HG02852 (cell line): Measurements from ENCODE around the gene PDCL2.
A peak's percentile ranks its signal among the peaks of the same experiment; 100 is the strongest.
"Not testable (repeated sequence)": the region's sequence is repeated elsewhere in the genome, so short reads cannot be mapped to it uniquely, and the experiment has no call there.

Experiments
- ATAC-seq: cut with Tn5 transposase; IDR thresholded peaks from one replicate; pipeline ENCODE4 v1.9.1; 2021; ENCODE audit warnings: mild to moderate bottlenecking, moderate library complexity; ENCODE audit not compliant: unreplicated experiment

Gene PDCL2, protein sequence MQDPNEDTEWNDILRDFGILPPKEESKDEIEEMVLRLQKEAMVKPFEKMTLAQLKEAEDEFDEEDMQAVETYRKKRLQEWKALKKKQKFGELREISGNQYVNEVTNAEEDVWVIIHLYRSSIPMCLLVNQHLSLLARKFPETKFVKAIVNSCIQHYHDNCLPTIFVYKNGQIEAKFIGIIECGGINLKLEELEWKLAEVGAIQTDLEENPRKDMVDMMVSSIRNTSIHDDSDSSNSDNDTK

DNA sequence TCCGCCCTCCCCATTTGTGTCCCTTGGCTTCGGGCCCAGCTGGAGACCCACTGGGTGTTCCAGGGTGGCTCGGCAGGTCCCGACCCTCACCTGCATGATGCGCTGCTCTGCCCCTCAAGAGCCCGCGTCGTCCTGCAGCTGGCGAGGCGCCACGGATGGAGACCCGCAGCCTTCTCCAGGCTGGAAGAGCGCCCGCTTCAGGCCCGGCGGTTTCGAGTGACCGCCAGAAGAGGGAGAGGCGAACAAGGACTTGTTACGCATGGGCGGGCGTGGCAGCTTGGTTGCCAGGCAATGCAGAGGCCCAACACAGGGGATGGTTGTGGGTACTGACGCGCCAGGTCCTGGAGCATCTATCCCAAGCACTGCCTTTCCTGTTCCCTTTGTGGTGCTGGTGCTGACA lies at the start of gene PDCL2:
Gene PDCL2, minus strand, starts transcription at position 232 of the 400 bp plus-strand sequence. Its CDS starts 136 bp downstream, at position 96.
- ATAC-seq = no peak

GRCh38 chr4:55637272-55637820 lies 45.3 kb upstream of the PDCL2 start:
- ATAC-seq = no peak

DNA sequence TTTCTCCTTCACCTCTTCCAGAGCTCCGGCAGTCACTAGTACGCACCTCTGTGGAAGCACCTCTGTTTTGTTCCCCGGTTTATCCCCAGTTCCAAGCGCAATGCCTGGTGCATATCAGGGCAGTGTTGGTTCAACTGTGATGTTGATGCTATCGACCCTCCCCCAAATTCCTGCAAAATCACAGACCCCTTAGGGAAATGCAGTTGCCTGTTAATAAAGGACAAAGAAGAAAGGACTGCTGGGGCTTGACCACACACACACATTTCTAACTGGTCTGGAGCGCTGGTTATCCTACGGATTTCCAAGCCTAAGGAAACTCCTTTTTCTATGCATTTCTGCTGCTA lies 44.6 kb upstream of the PDCL2 start:
- no peak for ATAC-seq

GRCh38 chr4:55635741-55636655 lies 44.0 kb upstream of the PDCL2 start, which contains the start of gene NMU:
NMU (minus strand) TSS chr4:55636298; CDS start chr4:55636192, 106 bp downstream.
- peak; percentile 75 for ATAC-seq

DNA sequence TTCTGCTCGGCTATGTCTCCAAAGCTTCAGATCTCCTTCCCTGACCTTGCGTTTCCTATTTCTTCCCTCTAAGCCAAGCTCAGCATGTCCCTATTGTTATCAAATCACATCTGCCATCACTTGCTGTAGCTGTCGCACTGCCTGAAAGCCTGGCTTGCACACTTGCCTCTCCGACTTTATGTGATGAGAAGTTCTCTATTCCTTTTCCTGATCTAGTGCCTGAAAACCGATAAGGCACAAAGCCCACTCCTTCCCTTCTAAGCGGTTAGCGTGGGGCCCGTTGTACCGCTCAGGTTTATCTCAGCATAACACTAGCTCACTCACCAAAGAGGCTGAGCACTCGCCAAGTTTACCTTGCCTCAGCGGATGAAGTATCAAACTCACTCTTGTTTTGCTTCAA lies 43.2 kb upstream of the PDCL2 start:
- ATAC-seq = no peak

GRCh38 chr4:55634417-55635128 lies 42.5 kb upstream of the PDCL2 start:
- ATAC-seq = no peak

- no peak for ATAC-seq
Measured at GRCh38 chr4:55633903-55634302, 41.9 kb upstream of the PDCL2 start.

GRCh38 chr4:55625835-55626234 lies 33.8 kb upstream of the PDCL2 start:
- no peak for ATAC-seq

DNA sequence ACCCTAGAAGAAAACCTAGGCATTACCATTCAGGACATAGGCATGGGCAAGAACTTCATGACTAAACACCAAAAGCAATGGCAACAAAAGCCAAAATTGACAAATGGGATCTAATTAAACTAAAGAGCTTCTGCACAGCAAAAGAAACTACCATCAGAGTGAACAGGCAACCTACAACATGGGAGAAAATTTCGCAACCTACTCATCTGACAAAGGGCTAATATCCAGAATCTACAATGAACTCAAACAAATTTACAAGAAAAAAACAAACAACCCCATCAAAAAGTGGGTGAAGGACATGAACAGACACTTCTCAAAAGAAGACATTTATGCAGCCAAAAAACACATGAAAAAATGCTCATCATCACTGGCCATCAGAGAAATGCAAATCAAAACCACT lies 32.0 kb upstream of the PDCL2 start:
- ATAC-seq = not testable (repeated sequence)

GRCh38 chr4:55618546-55619143 lies 26.6 kb upstream of the PDCL2 start:
- ATAC-seq = no peak

DNA sequence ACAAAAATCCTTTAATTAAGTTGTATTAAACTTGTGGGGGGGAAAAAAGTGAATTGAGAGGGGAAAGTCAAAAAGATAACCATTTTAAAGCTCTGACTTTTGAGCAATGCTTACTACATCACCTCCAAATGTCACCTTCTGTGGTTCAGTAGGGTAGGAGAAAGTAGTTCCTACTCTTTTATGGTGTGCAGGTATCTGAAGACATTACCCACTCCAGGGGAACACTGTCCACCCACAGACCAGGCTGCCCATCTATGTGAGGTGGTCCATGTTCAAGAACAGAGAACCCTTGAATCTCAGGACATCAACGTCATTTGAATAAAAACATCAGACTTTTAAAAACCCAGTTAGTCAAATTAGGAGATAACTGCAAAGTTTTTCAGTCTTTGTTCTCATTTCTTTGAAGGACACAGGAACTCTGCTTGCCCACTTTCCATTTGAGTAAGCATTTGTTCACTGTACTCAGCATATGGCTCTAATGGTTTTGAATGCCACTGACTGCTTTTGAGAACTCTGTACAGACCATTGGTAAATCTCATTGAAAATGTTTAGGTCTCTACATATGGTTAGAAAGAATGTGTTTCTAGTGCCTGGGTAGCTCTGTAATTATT lies 25.6 kb upstream of the PDCL2 start:
- ATAC-seq = peak; percentile 100

DNA sequence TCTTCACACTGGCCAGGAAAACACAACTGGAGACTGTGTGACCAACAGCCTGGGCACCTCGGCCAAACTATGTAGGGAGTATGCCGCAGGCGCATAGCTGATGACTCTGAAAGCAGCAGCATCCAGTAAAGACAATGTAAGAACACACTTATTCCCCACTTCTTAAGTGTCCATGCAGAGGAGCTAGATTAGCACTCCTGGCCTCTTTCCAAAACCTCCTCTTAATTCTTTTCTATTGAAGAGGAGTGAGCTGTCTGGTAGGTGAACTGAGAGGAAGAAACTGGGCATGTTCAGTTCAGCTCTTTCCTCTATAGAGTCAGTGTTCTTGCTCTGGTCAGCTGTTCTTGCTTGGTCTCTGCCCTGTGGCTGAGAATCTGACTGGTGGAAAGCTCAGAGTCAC lies 23.0 kb upstream of the PDCL2 start:
- no peak for ATAC-seq

DNA sequence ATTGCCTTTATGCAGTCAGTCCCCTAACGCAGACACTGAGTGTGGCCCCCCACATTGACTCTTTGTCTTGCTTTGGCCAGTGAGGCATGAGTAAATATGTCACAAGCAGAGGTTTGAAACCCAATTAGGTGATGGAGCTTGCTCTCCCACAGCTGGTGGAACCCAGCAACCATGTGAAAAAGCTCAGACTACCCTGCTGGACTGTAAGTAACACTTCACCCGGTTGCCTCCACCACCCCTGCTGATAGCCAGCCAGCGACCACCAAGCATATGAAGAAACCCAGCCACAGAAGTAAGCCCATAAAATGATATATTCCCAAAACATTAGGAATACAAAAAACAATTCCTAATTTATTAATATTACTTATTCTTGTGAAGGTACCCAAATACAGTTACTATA lies 21.6 kb upstream of the PDCL2 start:
- no peak for ATAC-seq

- no peak for ATAC-seq
Measured at GRCh38 chr4:55612341-55612740, 20.3 kb upstream of the PDCL2 start.

DNA sequence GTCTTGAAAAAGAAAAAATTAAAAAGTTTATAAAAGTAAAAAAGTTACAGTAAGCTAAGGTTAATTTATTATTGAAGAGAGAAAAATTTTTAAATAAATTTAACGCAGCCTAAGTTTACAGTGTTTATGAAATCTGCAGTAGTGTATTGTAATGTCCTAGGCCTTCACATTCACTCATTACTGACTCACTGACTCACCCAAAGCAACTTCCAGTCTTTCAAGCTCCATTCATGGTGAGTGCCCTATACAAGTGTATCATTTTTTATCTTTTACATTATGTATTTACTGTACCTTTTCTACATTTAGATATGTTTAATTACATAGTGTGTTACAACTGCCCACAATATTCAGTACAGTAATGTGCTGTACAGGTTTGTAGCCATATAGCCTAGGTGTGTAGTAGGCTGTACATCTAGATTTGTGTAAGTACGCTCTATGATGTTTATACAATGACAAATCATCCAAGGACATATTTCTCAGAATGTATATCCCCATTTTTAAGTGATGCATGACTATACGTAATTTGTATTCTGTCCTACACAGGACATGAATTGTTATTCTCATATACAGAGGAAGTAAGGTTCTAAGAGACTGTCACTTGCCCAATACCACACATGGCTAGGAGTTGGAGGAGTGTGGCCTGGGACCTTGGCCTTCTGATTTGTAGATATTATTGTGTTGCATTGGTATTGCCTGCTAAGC lies 19.5 kb upstream of the PDCL2 start:
- no peak for ATAC-seq

GRCh38 chr4:55610381-55610780 lies 18.3 kb upstream of the PDCL2 start:
- ATAC-seq = no peak

- no peak for ATAC-seq
Measured at GRCh38 chr4:55609393-55609866, 17.4 kb upstream of the PDCL2 start.

GRCh38 chr4:55608591-55608990 lies 16.5 kb upstream of the PDCL2 start:
- ATAC-seq = no peak

- no peak for ATAC-seq
Measured at GRCh38 chr4:55604996-55605395, 13.0 kb upstream of the PDCL2 start.

DNA sequence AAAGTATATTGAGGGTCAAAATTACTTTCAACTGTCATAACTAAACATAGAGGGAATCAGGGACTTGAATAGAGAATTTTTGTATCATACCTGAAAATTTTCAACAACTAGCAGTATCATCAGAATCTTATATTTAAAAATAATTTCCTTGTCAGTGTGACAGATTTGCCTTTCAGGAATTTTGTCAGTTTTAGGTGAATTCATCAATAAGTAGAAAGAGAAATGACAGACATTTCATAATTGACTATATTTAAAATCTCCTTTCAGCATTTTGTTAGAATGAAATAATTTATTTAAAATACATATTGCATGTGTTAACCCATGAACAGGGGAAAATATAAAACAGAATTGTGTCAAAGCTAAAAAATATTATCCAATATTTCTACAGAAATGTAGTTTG lies 8.6 kb upstream of the PDCL2 start:
- no peak for ATAC-seq
